Upper lobe of left lung (tissue), 6 donors: Measurements from ENCODE around the gene EGFL7. TPM values are rescaled to one million over a fixed set of nuclear protein-coding genes. Genes with fewer than 3 reads are reported as not detected.

Source experiments
- ATAC-seq, 2 donors: fragments of 200-7000 bp; cut with Tn5 transposase; one replicate each; pipeline ENCODE4 v1.9.1; 2022; ENCODE audit warnings: mild to moderate bottlenecking in 2 of 2, moderate library complexity in 2 of 2; ENCODE audit not compliant: low FRiP score in 2 of 2
- DNase-seq, 2 donors: peaks; one replicate each; pipeline ENCODE4 v3.0.0-alpha.2; 2019 to 2020
- H3K27ac ChIP-seq, 4 donors: fragments of 200-600 bp; sonication (generic); one replicate each; pipeline ENCODE4 v1.5.1; 2016 to 2019
- H3K27me3 ChIP-seq, 4 donors: fragments of 200-600 bp; sonication (generic); one replicate each; pipeline ENCODE4 v1.5.1; 2017 to 2019
- H3K36me3 ChIP-seq, 4 donors: fragments of 200-600 bp; sonication (generic); one replicate each; pipeline ENCODE4 v1.5.1; 2016 to 2019
- H3K4me1 ChIP-seq, 4 donors: fragments of 200-600 bp; sonication (generic); one replicate each; pipeline ENCODE4 v1.5.1; 2018 to 2019
- H3K4me3 ChIP-seq, 4 donors: fragments of 200-600 bp; sonication (generic); one replicate each; pipeline ENCODE4 v1.5.1; 2017 to 2019; ENCODE audit warnings: mild to moderate bottlenecking in 2 of 4, moderate library complexity in 1 of 4
- H3K9me3 ChIP-seq, 4 donors: fragments of 200-600 bp; sonication (generic); one replicate each; pipeline ENCODE4 v1.5.1; 2018 to 2019
- EP300 ChIP-seq, 4 donors: sonication (generic); formaldehyde crosslinking; IDR thresholded peaks; one replicate each; pipeline ENCODE4 v1.5.1; 2017; ENCODE audit warnings: antibody characterized with exemption in 4 of 4, control low read depth in 2 of 4
- POLR2A ChIP-seq, 4 donors: fragments of 450-650 bp; IDR thresholded peaks; one replicate each; pipeline ENCODE4 v1.5.1; 2016 to 2017; ENCODE audit warnings: antibody characterized with exemption in 4 of 4, mild to moderate bottlenecking in 2 of 4
- POLR2AphosphoS5 ChIP-seq, 2 donors: sonication (generic); formaldehyde crosslinking; IDR thresholded peaks; one replicate each; pipeline ENCODE4 v1.5.1; 2017; ENCODE audit warnings: antibody characterized with exemption in 2 of 2
- WGBS, 2 donors: methylation state at CpG; one replicate each; pipeline ENCODE4 v1.1.5; 2017 to 2018; 5-methylcytosine and 5-hydroxymethylcytosine counted together
- total RNA-seq, 6 donors: library from RNA; depleted of rRNA in 4 of 6; stranded (reverse); fragments of >200 nt in 4 of 6; gene quantifications; one replicate each; pipeline versions ENCODE4 v1.1.0 to v1.2.1, GENCODE V29; 2016 to 2021
- TF ChIP-seq, protein P1 (sequence below), 6 experiments: fragments of 450-650 bp in 4 of 6; fragments of 200-600 bp in 2 of 6; sonication (generic) in 2 of 6; IDR thresholded peaks; one replicate each; pipeline ENCODE4 v1.5.1; 2016 to 2019; ENCODE audit warnings: antibody characterized with exemption in 6 of 6
- donor health status: DM: no; HTN: no; CAD: no; lungs with moderate emphysema.
- donor health status: DM: no; HTN: yes; CAD: no; lungs with severe emphysema.

The EGFL7 gene
- total RNA-seq, 6 donors from 2014 or later: 77.9 to 321 (median 165) TPM

- H3K4me1 ChIP-seq: peaks cover 32 to 63% (median 36%) of the 10 kb centered on the region in 4 donors
- H3K9me3 ChIP-seq: no peaks in the 10 kb centered on the region
- H3K4me3 ChIP-seq: no peak overlapping the region
- TF ChIP-seq, protein P1, sequence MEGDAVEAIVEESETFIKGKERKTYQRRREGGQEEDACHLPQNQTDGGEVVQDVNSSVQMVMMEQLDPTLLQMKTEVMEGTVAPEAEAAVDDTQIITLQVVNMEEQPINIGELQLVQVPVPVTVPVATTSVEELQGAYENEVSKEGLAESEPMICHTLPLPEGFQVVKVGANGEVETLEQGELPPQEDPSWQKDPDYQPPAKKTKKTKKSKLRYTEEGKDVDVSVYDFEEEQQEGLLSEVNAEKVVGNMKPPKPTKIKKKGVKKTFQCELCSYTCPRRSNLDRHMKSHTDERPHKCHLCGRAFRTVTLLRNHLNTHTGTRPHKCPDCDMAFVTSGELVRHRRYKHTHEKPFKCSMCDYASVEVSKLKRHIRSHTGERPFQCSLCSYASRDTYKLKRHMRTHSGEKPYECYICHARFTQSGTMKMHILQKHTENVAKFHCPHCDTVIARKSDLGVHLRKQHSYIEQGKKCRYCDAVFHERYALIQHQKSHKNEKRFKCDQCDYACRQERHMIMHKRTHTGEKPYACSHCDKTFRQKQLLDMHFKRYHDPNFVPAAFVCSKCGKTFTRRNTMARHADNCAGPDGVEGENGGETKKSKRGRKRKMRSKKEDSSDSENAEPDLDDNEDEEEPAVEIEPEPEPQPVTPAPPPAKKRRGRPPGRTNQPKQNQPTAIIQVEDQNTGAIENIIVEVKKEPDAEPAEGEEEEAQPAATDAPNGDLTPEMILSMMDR (IDR thresholded peaks at IDR 0.05): no peak
- TF ChIP-seq EP300 (IDR thresholded peaks at IDR 0.05) (no peak), POLR2AphosphoS5 (IDR thresholded peaks at IDR 0.05) (no peak), POLR2A (IDR thresholded peaks at IDR 0.05) (no peak)
- H3K27ac ChIP-seq: peak overlapping the region; percentile 50 to 80 (median 72)
- DNase-seq (peak in 1 of 2 donors; percentile 75), ATAC-seq (no peak)
- 67 to 78% methylated on average over 6 of the region's 6 CpGs for WGBS, 2 donors
- H3K36me3 ChIP-seq: peaks cover 0 to 35% (median 22%) of the 10 kb centered on the region in 4 donors
- no peaks in the 10 kb centered on the region for H3K27me3 ChIP-seq
Observed at GRCh38 chr9:136678624-136679023, 15.9 kb downstream of the EGFL7 start.

DNA sequence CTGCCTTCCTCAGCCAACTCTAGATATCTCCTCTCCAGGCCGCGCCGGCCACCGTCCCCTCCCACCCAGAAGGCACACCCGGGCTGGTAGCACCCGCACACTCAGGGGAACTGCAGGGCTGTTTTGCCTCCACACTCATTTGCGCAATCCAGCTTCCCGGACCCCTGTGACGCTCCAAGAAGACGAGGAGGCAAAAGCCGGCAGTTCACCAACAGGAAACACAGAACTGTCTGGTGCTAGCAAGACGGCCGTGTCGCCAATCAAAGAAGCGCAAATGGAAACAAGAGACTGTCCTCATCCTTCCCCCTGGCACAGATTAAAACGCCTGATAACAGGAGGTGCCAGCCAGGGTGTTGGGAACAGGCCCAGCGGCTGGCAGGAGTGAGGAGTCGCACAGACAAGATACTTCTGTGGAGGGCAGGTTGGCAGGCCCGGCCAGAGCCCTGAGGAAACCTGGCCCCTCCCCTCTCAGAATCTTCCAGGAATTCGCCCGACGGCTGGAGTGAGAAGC, 16.8 kb downstream of the EGFL7 start:
- Histone ChIP-seq H3K4me1 (peaks cover 33 to 63% (median 40%) of the 10 kb centered on the region in 4 donors), H3K9me3 (no peaks in the 10 kb centered on the region), H3K27me3 (no peaks in the 10 kb centered on the region), H3K4me3 (peak overlapping the region in 1 of 4 donors; percentile 2), H3K36me3 (peaks cover 0 to 27% (median 17%) of the 10 kb centered on the region in 4 donors), H3K27ac (peak overlapping the region; percentile 50 to 80 (median 72))
- TF ChIP-seq EP300 (IDR thresholded peaks at IDR 0.05) (peak in 1 of 4 donors; percentile 51), POLR2AphosphoS5 (IDR thresholded peaks at IDR 0.05) (peak; percentile 55 to 75), POLR2A (IDR thresholded peaks at IDR 0.05) (peak in 2 of 4 donors; percentile 38 to 60)
- TF ChIP-seq, protein P1 (IDR thresholded peaks at IDR 0.05): no peak
- DNase-seq (peak; percentile 84 to 88), ATAC-seq (peak in 1 of 2 donors; percentile 23)
- WGBS, 2 donors: 23 to 37% methylated on average over 18 to 20 of the region's 22 CpGs

DNA sequence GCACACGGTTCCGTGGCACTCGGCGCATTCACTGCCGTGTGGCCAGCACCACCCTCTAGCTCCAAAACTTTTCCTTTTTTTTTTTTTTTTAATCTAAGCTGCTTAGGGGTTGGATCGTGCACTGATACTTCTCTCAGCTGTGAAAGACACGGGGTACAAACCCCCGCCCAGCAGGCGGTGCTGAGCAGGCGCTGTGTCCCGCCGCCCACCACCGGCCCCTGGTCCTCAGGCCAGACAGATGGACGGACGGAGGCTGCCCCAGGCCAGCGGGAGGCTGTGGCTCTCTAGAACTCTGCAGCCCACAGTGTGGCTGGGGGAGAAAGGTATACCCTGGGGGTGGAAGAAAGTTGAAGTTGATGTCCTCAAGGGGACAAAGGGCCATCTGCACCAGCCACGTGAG, 18.3 kb downstream of the EGFL7 start:
- no peak overlapping the region for H3K4me3 ChIP-seq
- H3K27me3 ChIP-seq: no peaks in the 10 kb centered on the region
- H3K27ac ChIP-seq: no peak overlapping the region
- ATAC-seq (no peak), DNase-seq (peak in 1 of 2 donors; percentile 77)
- TF ChIP-seq POLR2AphosphoS5 (IDR thresholded peaks at IDR 0.05): no peak
- TF ChIP-seq, protein P1 (IDR thresholded peaks at IDR 0.05): no peak
- TF ChIP-seq POLR2A (IDR thresholded peaks at IDR 0.05): no peak
- TF ChIP-seq EP300 (IDR thresholded peaks at IDR 0.05): no peak
- 92 to 97% methylated on average over 17 of the region's 17 CpGs for WGBS, 2 donors
- no peaks in the 10 kb centered on the region for H3K9me3 ChIP-seq
- H3K36me3 ChIP-seq: peaks cover 0 to 20% (median 15%) of the 10 kb centered on the region in 4 donors
- H3K4me1 ChIP-seq: peaks cover 34 to 63% (median 50%) of the 10 kb centered on the region in 4 donors

DNA sequence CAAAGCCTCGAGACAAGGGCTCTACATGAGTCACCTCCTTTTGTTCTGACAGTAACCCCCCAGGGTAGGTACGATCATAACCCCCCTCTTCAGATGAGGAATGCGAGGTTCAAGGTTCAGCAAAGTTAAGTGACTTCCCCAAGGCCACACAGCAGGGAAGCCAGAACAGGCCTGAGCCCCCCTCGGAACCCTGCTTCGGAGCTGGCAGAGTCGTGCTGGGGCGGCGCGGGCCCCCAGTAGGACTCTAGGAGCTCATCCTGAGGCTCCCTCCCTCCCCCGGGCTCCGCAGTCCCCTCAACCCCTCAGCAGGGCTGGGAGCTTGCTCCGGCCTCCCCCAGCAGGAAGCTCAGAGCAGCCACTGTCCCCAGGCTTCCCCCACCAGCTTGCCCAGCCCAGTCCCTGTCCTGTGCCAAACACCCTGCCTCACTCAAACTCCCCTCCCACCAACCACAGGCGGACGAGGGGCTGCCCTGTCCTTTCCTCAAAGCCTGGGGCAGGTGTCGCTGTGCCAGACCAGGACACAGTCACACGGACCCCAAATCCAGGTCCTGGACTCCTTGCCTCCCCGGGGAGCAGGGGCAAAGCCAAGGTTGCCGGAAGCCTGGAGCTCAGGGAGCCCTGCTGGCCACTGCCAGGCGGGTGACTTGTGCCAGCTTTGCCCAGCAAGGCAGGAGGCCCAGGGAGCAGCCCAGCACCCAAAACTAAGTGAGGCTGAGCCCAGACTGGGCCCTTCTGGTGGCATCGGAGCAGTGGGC, 19.4 kb downstream of the EGFL7 start:
- Histone ChIP-seq H3K27me3 (no peaks in the 10 kb centered on the region), H3K27ac (peak overlapping the region in 1 of 4 donors; percentile 2), H3K4me1 (peaks cover 36 to 63% (median 53%) of the 10 kb centered on the region in 4 donors), H3K36me3 (peaks cover 0 to 10% (median 5%) of the 10 kb centered on the region in 4 donors), H3K4me3 (no peak overlapping the region), H3K9me3 (no peaks in the 10 kb centered on the region)
- TF ChIP-seq POLR2AphosphoS5 (IDR thresholded peaks at IDR 0.05) (no peak), EP300 (IDR thresholded peaks at IDR 0.05) (no peak), POLR2A (IDR thresholded peaks at IDR 0.05) (peak in 1 of 4 donors; percentile 26)
- ATAC-seq (no peak), DNase-seq (peak in 1 of 2 donors; percentile 67)
- WGBS, 2 donors: 86 to 89% methylated on average over 6 to 19 of the region's 20 CpGs

DNA sequence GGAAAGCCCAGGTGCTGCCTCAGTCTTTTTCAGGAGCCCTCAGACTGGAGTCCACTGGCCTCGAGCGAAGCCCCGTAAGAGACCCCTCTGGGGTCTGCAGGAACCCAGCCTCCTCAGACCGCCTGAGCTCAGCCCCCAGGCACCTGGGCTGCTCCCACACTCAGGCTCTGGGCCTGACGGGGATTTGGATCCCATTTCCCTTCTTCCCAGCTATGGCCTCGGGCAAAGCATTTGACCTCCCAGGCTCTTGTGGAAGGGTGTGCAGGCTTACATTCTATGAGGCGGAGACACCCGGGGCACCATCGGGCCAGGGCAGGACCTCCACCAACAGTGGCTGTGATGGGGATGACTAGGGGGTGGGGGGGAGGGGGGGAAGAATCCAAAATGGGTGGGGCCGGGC, 20.0 kb downstream of the EGFL7 start:
- no peak overlapping the region for H3K4me3 ChIP-seq
- H3K4me1 ChIP-seq: peaks cover 38 to 68% (median 54%) of the 10 kb centered on the region in 4 donors
- no peaks in the 10 kb centered on the region for H3K9me3 ChIP-seq
- peak overlapping the region in 1 of 4 donors; percentile 2 for H3K27ac ChIP-seq
- DNase-seq (peak in 1 of 2 donors; percentile 37), ATAC-seq (no peak)
- TF ChIP-seq EP300 (IDR thresholded peaks at IDR 0.05) (no peak), POLR2A (IDR thresholded peaks at IDR 0.05) (no peak), POLR2AphosphoS5 (IDR thresholded peaks at IDR 0.05) (no peak)
- TF ChIP-seq, protein P1 (IDR thresholded peaks at IDR 0.05): no peak
- peaks cover 0 to 5% (median 3%) of the 10 kb centered on the region in 4 donors for H3K36me3 ChIP-seq
- 80 to 85% methylated on average over 1 to 7 of the region's 10 CpGs for WGBS, 2 donors
- no peaks in the 10 kb centered on the region for H3K27me3 ChIP-seq
